ENCODE results near the gene GRK4. TPM values are rescaled to one million over a fixed set of nuclear protein-coding genes. Genes with fewer than 3 reads are reported as not detected.
A peak's percentile ranks its signal among the peaks of the same experiment; 100 is the strongest.
"Not testable (repeated sequence)": the region's sequence is repeated elsewhere in the genome, so short reads cannot be mapped to it uniquely, and the experiment has no call there.

Gene GRK4
- total RNA-seq, 6 donors from 2014 or later: 3.3 to 10.4 (median 4.7) TPM

- no peaks in the 10 kb centered on the region for H3K27me3 ChIP-seq
- peaks cover 38 to 94% (median 76%) of the 10 kb centered on the region in 4 donors for H3K36me3 ChIP-seq
- H3K4me3 ChIP-seq: no peak overlapping the region
- WGBS, 2 donors: 93 to 94% methylated on average over 10 to 16 of the region's 16 CpGs
- TF ChIP-seq POLR2A (IDR thresholded peaks at IDR 0.05) (no peak), CTCF (IDR thresholded peaks at IDR 0.05) (no peak), POLR2AphosphoS5 (IDR thresholded peaks at IDR 0.05) (no peak), EP300 (IDR thresholded peaks at IDR 0.05) (no peak)
- H3K4me1 ChIP-seq: peaks cover 0 to 6% (median 3%) of the 10 kb centered on the region in 4 donors
- ATAC-seq (ENCODE audit: low FRiP score in 2 of 2) (no peak), DNase-seq (no peak)
- no peaks in the 10 kb centered on the region for H3K9me3 ChIP-seq
- no peak overlapping the region for H3K27ac ChIP-seq
Observed at GRCh38 chr4:2950221-2950989, 13.0 kb upstream of the GRK4 start.

DNA sequence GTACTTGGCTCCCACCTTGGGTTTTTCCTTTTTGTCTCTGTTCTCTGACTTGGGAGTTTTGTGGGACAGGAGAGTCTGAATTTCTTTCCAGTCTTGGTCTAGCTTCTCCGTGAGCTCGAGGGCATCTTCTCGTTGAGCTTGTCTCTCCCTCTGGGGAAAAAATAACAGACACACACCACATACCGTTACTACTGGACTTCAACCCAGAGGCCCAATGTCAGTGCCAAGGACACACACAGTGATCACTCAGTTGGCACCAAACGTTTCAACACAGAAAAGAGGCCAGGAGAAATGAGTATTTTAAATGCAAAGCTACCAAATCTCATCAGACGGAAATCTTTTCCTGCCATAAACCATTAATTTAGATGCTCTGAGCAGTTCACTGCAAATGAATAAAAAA lies 9.9 kb upstream of the GRK4 start:
- H3K4me1 ChIP-seq: peaks cover 0 to 7% (median 3%) of the 10 kb centered on the region in 4 donors
- no peaks in the 10 kb centered on the region for H3K9me3 ChIP-seq
- H3K27ac ChIP-seq: no peak overlapping the region
- peaks cover 23 to 92% (median 65%) of the 10 kb centered on the region in 4 donors for H3K36me3 ChIP-seq
- ATAC-seq (ENCODE audit: low FRiP score in 2 of 2): no peak
- no peak for DNase-seq
- H3K27me3 ChIP-seq: no peaks in the 10 kb centered on the region
- 85 to 93% methylated on average over 6 of the region's 6 CpGs for WGBS, 2 donors
- TF ChIP-seq POLR2A (IDR thresholded peaks at IDR 0.05) (no peak), EP300 (IDR thresholded peaks at IDR 0.05) (no peak), CTCF (IDR thresholded peaks at IDR 0.05) (no peak), POLR2AphosphoS5 (IDR thresholded peaks at IDR 0.05) (no peak)
- H3K4me3 ChIP-seq: no peak overlapping the region

DNA sequence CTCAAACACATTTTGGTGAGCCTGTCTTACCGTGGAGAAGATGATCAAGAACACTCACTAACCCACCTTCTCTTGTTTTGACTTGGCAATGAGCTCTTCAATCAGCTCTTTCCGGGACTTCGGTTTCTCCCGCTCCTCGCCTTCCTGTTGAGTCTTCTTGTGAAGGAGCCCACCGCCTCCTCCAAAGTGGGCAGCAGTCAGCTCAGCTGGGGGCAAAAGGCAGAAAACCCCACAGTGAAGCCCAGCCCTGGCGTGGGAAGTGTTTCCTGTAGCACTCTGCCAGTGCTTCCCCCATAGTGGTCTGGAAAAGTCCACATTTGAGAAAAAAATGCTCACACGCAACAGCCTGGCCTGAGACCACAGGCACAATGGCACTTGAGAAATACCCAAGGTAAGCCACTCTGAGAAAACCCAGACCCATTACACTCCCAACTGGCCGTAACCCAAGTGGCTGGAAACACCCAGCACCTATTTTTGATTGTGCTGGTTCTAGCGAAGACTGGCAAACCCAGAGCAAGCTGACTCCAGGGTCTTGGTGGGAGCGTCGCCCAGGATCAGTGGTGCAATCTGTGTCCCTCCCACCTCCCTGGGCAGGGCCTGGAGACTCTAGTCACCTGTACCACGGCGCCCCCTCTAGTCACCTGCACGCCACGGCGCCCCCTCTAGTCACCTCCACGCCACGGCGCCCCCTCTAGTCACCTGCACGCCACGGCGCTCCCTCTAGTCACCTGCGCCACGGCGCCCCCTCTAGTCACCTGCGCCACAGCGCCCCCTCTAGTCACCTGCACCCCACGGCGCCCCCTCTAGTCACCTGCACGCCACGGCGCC lies 8.8 kb upstream of the GRK4 start:
- ATAC-seq (ENCODE audit: low FRiP score in 2 of 2) (no peak), DNase-seq (peak in 1 of 2 donors; percentile 54)
- Histone ChIP-seq H3K27ac (peak overlapping the region in 3 of 4 donors; percentile 34 to 61 (median 51)), H3K9me3 (no peaks in the 10 kb centered on the region), H3K4me3 (no peak overlapping the region), H3K36me3 (peaks cover 23 to 82% (median 56%) of the 10 kb centered on the region in 4 donors), H3K4me1 (peaks cover 0 to 10% (median 3%) of the 10 kb centered on the region in 4 donors), H3K27me3 (no peaks in the 10 kb centered on the region)
- WGBS, 2 donors: 57 to 85% methylated on average over 14 to 32 of the region's 33 CpGs
- TF ChIP-seq CTCF (IDR thresholded peaks at IDR 0.05) (peak in 1 of 6 experiments; percentile 15), POLR2A (IDR thresholded peaks at IDR 0.05) (no peak)

DNA sequence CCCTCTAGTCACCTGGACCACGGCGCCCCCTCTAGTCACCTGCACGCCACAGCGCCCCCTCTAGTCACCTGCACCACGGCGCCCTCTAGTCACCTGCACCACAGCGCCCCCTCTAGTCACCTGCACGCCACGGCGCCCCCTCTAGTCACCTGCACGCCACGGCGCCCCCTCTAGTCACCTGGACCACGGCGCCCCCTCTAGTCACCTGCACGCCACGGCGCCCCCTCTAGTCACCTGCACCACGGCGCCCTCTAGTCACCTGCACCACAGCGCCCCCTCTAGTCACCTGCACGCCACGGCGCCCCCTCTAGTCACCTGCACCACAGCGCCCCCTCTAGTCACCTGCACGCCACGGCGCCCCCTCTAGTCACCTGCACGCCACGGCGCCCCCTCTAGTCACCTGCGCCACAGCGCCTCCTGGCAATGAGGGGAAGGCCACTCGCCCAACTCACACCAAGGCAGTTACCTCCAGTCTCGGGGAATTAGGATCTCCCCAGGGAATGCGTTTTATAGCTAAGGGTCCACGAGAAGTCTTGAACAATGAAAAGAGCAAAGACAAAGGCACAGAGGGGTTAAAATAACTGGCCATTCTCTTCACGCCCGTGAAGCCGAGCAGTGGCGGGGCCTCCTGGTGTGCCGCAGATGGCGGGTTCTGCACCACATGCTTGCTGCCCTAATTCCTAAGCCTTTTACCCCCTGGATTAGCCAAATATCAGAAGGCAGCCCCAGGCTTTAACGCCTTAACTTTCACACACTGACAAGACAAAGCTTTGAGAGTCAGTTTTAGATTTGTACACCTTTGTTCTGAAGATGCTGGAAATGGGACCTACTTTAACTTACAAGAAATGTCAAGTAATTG lies 8.0 kb upstream of the GRK4 start:
- not testable (repeated sequence) for H3K9me3 ChIP-seq; H3K4me1 ChIP-seq; H3K4me3 ChIP-seq; H3K27ac ChIP-seq; H3K27me3 ChIP-seq; DNase-seq; ATAC-seq (ENCODE audit: low FRiP score in 2 of 2)
- H3K36me3 ChIP-seq: peaks cover 20 to 73% (median 48%) of the 10 kb centered on the region in 4 donors
- 95 to 96% methylated on average over 10 to 16 of the region's 44 CpGs for WGBS, 2 donors

DNA sequence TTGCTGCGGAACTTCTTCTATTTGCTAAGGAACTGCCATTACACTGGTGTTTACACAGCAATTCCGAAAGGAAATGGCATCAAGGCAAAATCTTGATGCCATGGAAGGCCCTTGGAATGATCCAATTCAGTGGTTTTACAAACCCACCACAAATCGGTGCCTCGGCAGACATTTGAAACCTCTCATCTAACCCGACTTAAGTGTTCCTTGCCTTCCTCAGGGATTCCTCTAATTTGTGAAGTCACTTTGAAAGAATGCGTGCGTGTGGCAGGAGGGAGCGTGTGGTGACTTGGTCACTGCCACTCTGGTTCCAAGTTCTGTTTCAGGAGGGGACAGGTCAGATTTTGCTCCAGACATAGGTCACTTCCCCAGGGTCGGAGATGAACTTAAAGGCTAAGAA lies 4.9 kb upstream of the GRK4 start:
- 67 to 72% methylated on average over 9 of the region's 9 CpGs for WGBS, 2 donors
- DNase-seq (no peak), ATAC-seq (ENCODE audit: low FRiP score in 2 of 2) (no peak)
- peaks cover 13 to 27% (median 17%) of the 10 kb centered on the region in 4 donors for H3K4me1 ChIP-seq
- no peak for TF ChIP-seq CTCF (IDR thresholded peaks at IDR 0.05)
- no peak for TF ChIP-seq POLR2AphosphoS5 (IDR thresholded peaks at IDR 0.05)
- TF ChIP-seq EP300 (IDR thresholded peaks at IDR 0.05): no peak
- no peak for TF ChIP-seq POLR2A (IDR thresholded peaks at IDR 0.05)
- H3K4me3 ChIP-seq: no peak overlapping the region
- H3K36me3 ChIP-seq: peaks cover 0 to 45% (median 21%) of the 10 kb centered on the region in 4 donors
- H3K27me3 ChIP-seq: no peaks in the 10 kb centered on the region
- H3K9me3 ChIP-seq: no peaks in the 10 kb centered on the region
- H3K27ac ChIP-seq: no peak overlapping the region

DNA sequence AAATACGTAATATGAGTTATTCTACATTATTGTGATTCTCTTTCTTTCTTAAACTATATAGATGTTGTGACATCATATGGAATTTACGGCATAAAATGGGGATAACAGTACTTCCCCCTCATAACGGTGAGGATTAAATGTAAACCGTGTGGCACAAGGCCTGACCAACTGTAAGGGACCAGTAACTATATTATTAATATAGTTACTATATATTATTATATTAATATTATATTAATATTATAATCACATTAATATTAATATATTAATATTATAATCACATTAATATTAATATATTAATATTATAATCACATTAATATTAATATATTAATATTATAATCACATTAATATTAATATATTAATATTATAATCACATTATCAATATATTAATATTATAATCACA lies 2.9 kb upstream of the GRK4 start:
- H3K27me3 ChIP-seq; DNase-seq; H3K4me3 ChIP-seq; H3K27ac ChIP-seq; H3K9me3 ChIP-seq; ATAC-seq (ENCODE audit: low FRiP score in 2 of 2): not testable (repeated sequence)
- peaks cover 18 to 29% (median 23%) of the 10 kb centered on the region in 4 donors for H3K4me1 ChIP-seq
- peaks cover 0 to 30% (median 14%) of the 10 kb centered on the region in 4 donors for H3K36me3 ChIP-seq
- WGBS, 2 donors: 91 to 98% methylated on average over 4 of the region's 4 CpGs

Measured in upper lobe of left lung (tissue), 6 donors.